H9 (cell line): Measurements from ENCODE around the gene ARHGEF38. TPM values are rescaled to one million over a fixed set of nuclear protein-coding genes. Genes with fewer than 3 reads are reported as not detected.

ENCODE experiments used
- DNase-seq: peaks from one replicate; pipeline ENCODE4 v3.0.0-alpha.2; 2017
- H2AFZ ChIP-seq: one replicate; pipeline ENCODE4 v1.6.1; 2013; ENCODE audit warnings: mild to moderate bottlenecking, low read length, control low read depth, moderate library complexity
- H2AK5ac ChIP-seq: 2 replicates; pipeline ENCODE4 v1.6.1; 2013; ENCODE audit warnings: low read length, control low read depth, mixed read lengths; ENCODE audit not compliant: insufficient read length
- H2BK120ac ChIP-seq: one replicate; pipeline ENCODE4 v1.6.1; 2013; ENCODE audit warnings: low read depth, mild to moderate bottlenecking, low read length, control low read depth, inconsistent platforms; ENCODE audit not compliant: poor library complexity, severe bottlenecking
- H2BK12ac ChIP-seq: 2 replicates; pipeline ENCODE4 v1.6.1; 2013; ENCODE audit warnings: low read length, control low read depth, mixed read lengths, low read depth; ENCODE audit not compliant: insufficient read length
- H2BK15ac ChIP-seq: 2 replicates; pipeline ENCODE4 v1.6.1; 2013; ENCODE audit warnings: low read depth, low read length, control low read depth
- H2BK20ac ChIP-seq: one replicate; pipeline ENCODE4 v1.6.1; 2013; ENCODE audit warnings: low read depth, mild to moderate bottlenecking, low read length, control low read depth, inconsistent platforms; ENCODE audit not compliant: poor library complexity, severe bottlenecking
- H2BK5ac ChIP-seq: 2 replicates; pipeline ENCODE4 v1.6.1; 2013; ENCODE audit warnings: low read length, control low read depth, mixed read lengths; ENCODE audit not compliant: insufficient read length
- H3K14ac ChIP-seq: 2 replicates; pipeline ENCODE4 v1.6.1; 2013; ENCODE audit warnings: low read length, control low read depth; ENCODE audit not compliant: insufficient read depth
- H3K18ac ChIP-seq: 2 replicates; pipeline ENCODE4 v1.6.1; 2013; ENCODE audit warnings: low read depth, mild to moderate bottlenecking, mixed read lengths, low read length, control low read depth; ENCODE audit not compliant: insufficient read length
- H3K23ac ChIP-seq: 2 replicates; pipeline ENCODE4 v1.6.1; 2013; ENCODE audit warnings: low read length, control low read depth, mixed read lengths, low read depth; ENCODE audit not compliant: insufficient read length
- H3K23me2 ChIP-seq: 2 replicates; pipeline ENCODE4 v1.6.1; 2013; ENCODE audit warnings: low read depth, mild to moderate bottlenecking, mixed read lengths, low read length, control low read depth; ENCODE audit not compliant: insufficient read length, poor library complexity, severe bottlenecking
- H3K27ac ChIP-seq: 2 replicates; pipeline ENCODE4 v1.5.1; 2013; ENCODE audit warnings: low read length, control low read depth, mixed read lengths, low read depth; ENCODE audit not compliant: insufficient read length
- H3K27me3 ChIP-seq: 2 replicates; pipeline ENCODE4 v1.6.1; 2013; ENCODE audit warnings: low read length, control low read depth, inconsistent platforms; ENCODE audit not compliant: insufficient read depth
- H3K4ac ChIP-seq: 2 replicates; pipeline ENCODE4 v1.6.1; 2013; ENCODE audit warnings: low read depth, mild to moderate bottlenecking, control low read depth, inconsistent platforms, low read length, moderate library complexity
- H3K4me1 ChIP-seq: 2 replicates; pipeline ENCODE4 v1.6.1; 2013; ENCODE audit warnings: low read length, control low read depth, inconsistent platforms; ENCODE audit not compliant: insufficient read depth
- H3K4me2 ChIP-seq: 2 replicates; pipeline ENCODE4 v1.6.1; 2013; ENCODE audit warnings: low read length, control low read depth, mixed read lengths; ENCODE audit not compliant: insufficient read length, insufficient read depth
- H3K56ac ChIP-seq: 2 replicates; pipeline ENCODE4 v1.6.1; 2013; ENCODE audit warnings: low read depth, mild to moderate bottlenecking, mixed read lengths, low read length, control low read depth; ENCODE audit not compliant: insufficient read length
- H3K79me1 ChIP-seq: 2 replicates; pipeline ENCODE4 v1.6.1; 2013; ENCODE audit warnings: low read depth, mild to moderate bottlenecking, moderate library complexity, low read length, control low read depth, inconsistent platforms; ENCODE audit not compliant: insufficient read depth, poor library complexity, severe bottlenecking
- H3K79me2 ChIP-seq: 2 replicates; pipeline ENCODE4 v1.6.1; 2013; ENCODE audit warnings: low read length, control low read depth, inconsistent platforms; ENCODE audit not compliant: insufficient read depth
- H3K9ac ChIP-seq: 2 replicates; pipeline ENCODE4 v1.6.1; 2013; ENCODE audit warnings: low read length, control low read depth, mixed read lengths; ENCODE audit not compliant: insufficient read length; ENCODE audit errors: extremely low read depth
- H3K9me3 ChIP-seq: one replicate; pipeline ENCODE4 v1.6.1; 2013; ENCODE audit warnings: low read depth, low read length, inconsistent platforms; ENCODE audit not compliant: control insufficient read depth
- H3T11ph ChIP-seq: one replicate; pipeline ENCODE4 v1.6.1; 2013; ENCODE audit warnings: mild to moderate bottlenecking, low read length, control low read depth, inconsistent platforms
- H4K20me1 ChIP-seq: one replicate; pipeline ENCODE4 v1.6.1; 2013; ENCODE audit not compliant: control insufficient read depth, insufficient read length, insufficient read depth
- H4K5ac ChIP-seq: 2 replicates; pipeline ENCODE4 v1.6.1; 2013; ENCODE audit warnings: low read depth, mild to moderate bottlenecking, mixed read lengths, low read length, control low read depth; ENCODE audit not compliant: insufficient read length
- H4K8ac ChIP-seq: replicated peaks from 2 replicates; pipeline ENCODE4 v1.6.1; 2013; ENCODE audit warnings: low read length, control low read depth, mixed read lengths, low read depth; ENCODE audit not compliant: insufficient read length
- H4K91ac ChIP-seq: 2 replicates; pipeline ENCODE4 v1.6.1; 2013; ENCODE audit warnings: low read depth, mild to moderate bottlenecking, moderate library complexity, mixed read lengths, low read length, control low read depth; ENCODE audit not compliant: insufficient read length
- H3K27ac Mint-ChIP-seq, 3 experiments: 2 replicates in 2 of 3; 3 replicates in 1 of 3; pipeline ENCODE4 v1.8.0; 2020 to 2021; ENCODE audit warnings: mixed read lengths in 3 of 3, mild to moderate bottlenecking in 1 of 3, moderate library complexity in 1 of 3
- H3K27me3 Mint-ChIP-seq: 2 replicates; pipeline ENCODE4 v1.8.0; 2021; ENCODE audit warnings: low read depth, mild to moderate bottlenecking, moderate library complexity, mixed read lengths
- H3K36me3 Mint-ChIP-seq, 3 experiments: 2 replicates in 2 of 3; 3 replicates in 1 of 3; pipeline ENCODE4 v1.8.0; 2020 to 2021; ENCODE audit warnings: low read depth in 3 of 3, mixed read lengths in 3 of 3; ENCODE audit not compliant: insufficient read depth in 1 of 3
- H3K4me1 Mint-ChIP-seq, 2 experiments: 2 replicates each; pipeline ENCODE4 v1.8.0; 2020; ENCODE audit warnings: mixed read lengths in 2 of 2
- H3K4me3 Mint-ChIP-seq, 2 experiments: 2 replicates in 1 of 2; 3 replicates in 1 of 2; pipeline ENCODE4 v1.8.0; 2020 to 2021; ENCODE audit warnings: mild to moderate bottlenecking in 2 of 2, mixed read lengths in 2 of 2, moderate library complexity in 1 of 2
- H3K9me3 Mint-ChIP-seq, 2 experiments: 2 replicates in 1 of 2; 3 replicates in 1 of 2; pipeline ENCODE4 v1.8.0; 2020; ENCODE audit warnings: mild to moderate bottlenecking in 2 of 2, mixed read lengths in 2 of 2, moderate library complexity in 1 of 2
- WGBS: extraction: QIAGEN DNeasy Blood & Tissue Kit; methylation state at CpG from one replicate; pipeline ENCODE4 v1.1.7; 2013; ENCODE audit warnings: missing lambda C conversion rate, low lambda C conversion rate, mixed read lengths; ENCODE audit not compliant: insufficient read length; ENCODE audit errors: extremely low coverage; 5-methylcytosine and 5-hydroxymethylcytosine counted together
- total RNA-seq: library from RNA; stranded (reverse); gene quantifications from 2 replicates; pipeline ENCODE4 v1.2.1, GENCODE V29; 2021
- TF ChIP-seq, protein P1 (sequence below): fragments of 200-600 bp; sonication (generic); conservative IDR thresholded peaks from 3 replicates; pipeline ENCODE4 v1.8.0; 2021; ENCODE audit warnings: antibody characterized with exemption, mild to moderate bottlenecking

The ARHGEF38 gene
- total RNA-seq, 1 experiment from 2014 or later = not detected

DNA sequence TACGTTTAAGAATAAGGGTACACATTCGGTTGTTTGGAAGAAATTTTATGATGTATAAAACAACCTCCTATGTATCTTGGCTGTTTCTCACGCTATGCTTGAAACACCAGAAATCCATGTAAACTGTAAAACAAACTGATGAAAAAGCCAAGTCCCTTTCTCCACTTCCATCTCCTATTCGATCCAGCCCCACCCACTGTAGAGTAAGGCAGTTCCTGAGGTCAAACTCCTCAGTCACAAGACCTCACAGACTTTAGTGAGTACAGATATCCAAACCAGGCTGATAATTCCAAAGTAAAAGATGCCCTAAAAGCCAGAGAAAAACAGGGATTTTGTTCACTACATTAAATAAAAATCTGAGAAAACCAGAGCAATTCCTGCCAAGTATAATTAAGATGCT lies 45.6 kb downstream of the ARHGEF38 start:
- TF ChIP-seq, protein P1, sequence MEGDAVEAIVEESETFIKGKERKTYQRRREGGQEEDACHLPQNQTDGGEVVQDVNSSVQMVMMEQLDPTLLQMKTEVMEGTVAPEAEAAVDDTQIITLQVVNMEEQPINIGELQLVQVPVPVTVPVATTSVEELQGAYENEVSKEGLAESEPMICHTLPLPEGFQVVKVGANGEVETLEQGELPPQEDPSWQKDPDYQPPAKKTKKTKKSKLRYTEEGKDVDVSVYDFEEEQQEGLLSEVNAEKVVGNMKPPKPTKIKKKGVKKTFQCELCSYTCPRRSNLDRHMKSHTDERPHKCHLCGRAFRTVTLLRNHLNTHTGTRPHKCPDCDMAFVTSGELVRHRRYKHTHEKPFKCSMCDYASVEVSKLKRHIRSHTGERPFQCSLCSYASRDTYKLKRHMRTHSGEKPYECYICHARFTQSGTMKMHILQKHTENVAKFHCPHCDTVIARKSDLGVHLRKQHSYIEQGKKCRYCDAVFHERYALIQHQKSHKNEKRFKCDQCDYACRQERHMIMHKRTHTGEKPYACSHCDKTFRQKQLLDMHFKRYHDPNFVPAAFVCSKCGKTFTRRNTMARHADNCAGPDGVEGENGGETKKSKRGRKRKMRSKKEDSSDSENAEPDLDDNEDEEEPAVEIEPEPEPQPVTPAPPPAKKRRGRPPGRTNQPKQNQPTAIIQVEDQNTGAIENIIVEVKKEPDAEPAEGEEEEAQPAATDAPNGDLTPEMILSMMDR = no peak
- Mint-ChIP-seq H3K27me3 (peaks cover 30% of the 10 kb centered on the region), H3K27ac (no peak overlapping the region)

More for the DNA sequence above, 45.6 kb downstream of the ARHGEF38 start:
- Histone ChIP-seq H3K9me3 (no peaks in the 10 kb centered on the region), H3K4me1 (no peaks in the 10 kb centered on the region), H3K14ac (no peak overlapping the region), H3K23me2 (no peaks in the 10 kb centered on the region), H3K56ac (no peak overlapping the region), H3K9ac (no peak overlapping the region), H3K79me1 (no peaks in the 10 kb centered on the region), H2AK5ac (no peak overlapping the region), H4K5ac (no peak overlapping the region), H2AFZ (no peak overlapping the region), H2BK5ac (no peak overlapping the region), H2BK12ac (no peak overlapping the region), H2BK20ac (no peak overlapping the region), H4K20me1 (no peaks in the 10 kb centered on the region), H2BK120ac (no peak overlapping the region), H2BK15ac (no peak overlapping the region), H4K91ac (no peak overlapping the region), H3T11ph (no peak overlapping the region), H3K4ac (no peak overlapping the region), H4K8ac (no peak overlapping the region), H3K27me3 (no peaks in the 10 kb centered on the region), H3K27ac (no peak overlapping the region), H3K18ac (no peak overlapping the region), H3K23ac (no peak overlapping the region), H3K79me2 (no peaks in the 10 kb centered on the region), H3K4me2 (no peak overlapping the region)
- H3K9me3 Mint-ChIP-seq = no peaks in the 10 kb centered on the region
- H3K36me3 Mint-ChIP-seq = no peaks in the 10 kb centered on the region
- no CpG with 5 or more reads among the region's 4 CpGs for WGBS
- no peak overlapping the region for H3K4me3 Mint-ChIP-seq
- H3K4me1 Mint-ChIP-seq = no peaks in the 10 kb centered on the region
- no peak for DNase-seq
